Fibroblast of lung (primary cell): ENCODE data around the gene ZBBX.

Source experiments
- EZH2 ChIP-seq: IDR thresholded peaks from 2 replicates; pipeline ENCODE4 v1.5.1; 2012; ENCODE audit warnings: low read length, control low read depth, mild to moderate bottlenecking; ENCODE audit errors: missing control alignments
- TF ChIP-seq, protein P1 (sequence below), 2 donors: IDR thresholded peaks in 1 of 2; conservative IDR thresholded peaks in 1 of 2; 1 replicate in 1 of 2; 2 replicates in 1 of 2; pipeline ENCODE4 v1.5.1; 2011 to 2012; ENCODE audit warnings: low read length in 2 of 2, control low read depth in 1 of 2, inconsistent platforms in 1 of 2, low read depth in 1 of 2, mild to moderate bottlenecking in 1 of 2

DNA sequence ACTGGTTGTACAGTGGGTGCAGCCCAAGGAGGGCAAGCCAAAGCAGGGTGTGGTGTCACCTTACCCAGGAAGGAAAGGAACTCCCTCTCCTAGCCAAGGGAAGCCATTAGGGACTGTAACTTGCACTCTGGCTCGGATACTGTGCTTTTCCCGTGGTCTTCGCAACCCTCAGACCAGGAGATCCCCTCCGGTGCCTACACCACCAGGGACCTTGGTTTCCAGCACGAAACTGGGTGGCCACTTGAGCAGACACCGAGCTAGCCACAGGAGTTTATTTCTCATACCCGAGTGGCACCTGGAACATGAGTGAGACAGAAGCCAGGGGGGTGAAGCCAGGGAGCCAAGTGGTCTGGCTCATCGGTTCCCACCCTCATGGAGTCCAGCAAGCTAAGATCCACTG lies 90.7 kb downstream of the ZBBX start:
- TF ChIP-seq, protein P1, sequence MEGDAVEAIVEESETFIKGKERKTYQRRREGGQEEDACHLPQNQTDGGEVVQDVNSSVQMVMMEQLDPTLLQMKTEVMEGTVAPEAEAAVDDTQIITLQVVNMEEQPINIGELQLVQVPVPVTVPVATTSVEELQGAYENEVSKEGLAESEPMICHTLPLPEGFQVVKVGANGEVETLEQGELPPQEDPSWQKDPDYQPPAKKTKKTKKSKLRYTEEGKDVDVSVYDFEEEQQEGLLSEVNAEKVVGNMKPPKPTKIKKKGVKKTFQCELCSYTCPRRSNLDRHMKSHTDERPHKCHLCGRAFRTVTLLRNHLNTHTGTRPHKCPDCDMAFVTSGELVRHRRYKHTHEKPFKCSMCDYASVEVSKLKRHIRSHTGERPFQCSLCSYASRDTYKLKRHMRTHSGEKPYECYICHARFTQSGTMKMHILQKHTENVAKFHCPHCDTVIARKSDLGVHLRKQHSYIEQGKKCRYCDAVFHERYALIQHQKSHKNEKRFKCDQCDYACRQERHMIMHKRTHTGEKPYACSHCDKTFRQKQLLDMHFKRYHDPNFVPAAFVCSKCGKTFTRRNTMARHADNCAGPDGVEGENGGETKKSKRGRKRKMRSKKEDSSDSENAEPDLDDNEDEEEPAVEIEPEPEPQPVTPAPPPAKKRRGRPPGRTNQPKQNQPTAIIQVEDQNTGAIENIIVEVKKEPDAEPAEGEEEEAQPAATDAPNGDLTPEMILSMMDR (conservative IDR thresholded peaks at IDR 0.05 in 1 of 2, IDR thresholded peaks at IDR 0.05 in 1 of 2; ENCODE audit: low read depth in 1 of 2, low read length in 2 of 2): no peak
- TF ChIP-seq EZH2: no peak
